HepG2 (cell line): ENCODE data around the gene FKBP1B. TPM values are rescaled to one million over a fixed set of nuclear protein-coding genes. Genes with fewer than 3 reads are reported as not detected.

Experiments used
- CEBPG ChIP-seq: IDR thresholded peaks from 2 replicates; pipeline ENCODE4 v1.6.1; 2016
- DNMT1 ChIP-seq: sonication (generic); formaldehyde crosslinking; IDR thresholded peaks from 2 replicates; pipeline ENCODE4 v1.5.1; 2020; ENCODE audit warnings: mild to moderate bottlenecking, missing genetic modification reagents
- HDAC2 ChIP-seq: sonication (generic); formaldehyde crosslinking; IDR thresholded peaks from 2 replicates; pipeline ENCODE4 v1.4.0; 2020; ENCODE audit warnings: missing genetic modification reagents
- PRMT3 ChIP-seq: sonication (generic); formaldehyde crosslinking; IDR thresholded peaks from 2 replicates; pipeline ENCODE4 v1.8.1; 2022; ENCODE audit warnings: low read depth, mild to moderate bottlenecking, moderate library complexity, missing genetic modification reagents, borderline replicate concordance
- RXRA ChIP-seq: sonication (generic); formaldehyde crosslinking; IDR thresholded peaks from 2 replicates; pipeline ENCODE4 v1.5.1; 2020; ENCODE audit warnings: missing genetic modification reagents
- TEAD3 ChIP-seq: optimal IDR thresholded peaks from 2 replicates; pipeline ENCODE3; 2016; ENCODE audit warnings: borderline replicate concordance
- ZNF350 ChIP-seq: sonication (generic); formaldehyde crosslinking; IDR thresholded peaks from 2 replicates; pipeline ENCODE4 v1.4.0; 2020; ENCODE audit warnings: mild to moderate bottlenecking, low read depth, missing genetic modification reagents, borderline replicate concordance
- ZNF720 ChIP-seq: sonication (generic); formaldehyde crosslinking; IDR thresholded peaks from 2 replicates; pipeline ENCODE4 v1.4.0; 2020; ENCODE audit warnings: missing genetic modification reagents
- ZNF772 ChIP-seq: sonication (generic); formaldehyde crosslinking; IDR thresholded peaks from 2 replicates; pipeline ENCODE4 v1.5.0; 2020; ENCODE audit warnings: mild to moderate bottlenecking, missing genetic modification reagents
- ZSCAN31 ChIP-seq: sonication (generic); formaldehyde crosslinking; IDR thresholded peaks from 2 replicates; pipeline ENCODE4 v1.5.0; 2020; ENCODE audit warnings: low read depth, mild to moderate bottlenecking, missing genetic modification reagents
- polyA plus RNA-seq, 8 experiments: library from polyadenylated mRNA; depleted of rRNA in 3 of 8; stranded (reverse) in 7 of 8; unstranded in 1 of 8; fragments of >200 nt; fragmentation: Illumina TruSeq in 4 of 8; extraction: Trizol in 4 of 8; gene quantifications; 2 replicates each; pipeline versions ENCODE4 v1.2.1 to v1.2.3, GENCODE V29; 2011 to 2016; ENCODE audit warnings: low read depth in 4 of 8, missing spikeins in 1 of 8, mixed read lengths in 1 of 8; ENCODE audit not compliant: insufficient read depth in 1 of 8
- total RNA-seq, 5 experiments: library from RNA; depleted of rRNA; stranded (reverse); fragments of >200 nt; fragmentation: Illumina TruSeq; extraction: Trizol; gene quantifications; 2 replicates each; pipeline ENCODE4 v1.2.3, GENCODE V29; 2016; ENCODE audit warnings: low read depth in 1 of 5
- TF ChIP-seq, protein P1 (sequence below): sonication (generic); formaldehyde crosslinking; IDR thresholded peaks from 2 replicates; pipeline ENCODE4 v1.4.0; 2020; ENCODE audit warnings: missing genetic modification reagents
- TF ChIP-seq, protein P2 (sequence below): sonication (generic); formaldehyde crosslinking; IDR thresholded peaks from 2 replicates; pipeline ENCODE4 v1.4.0; 2020; ENCODE audit warnings: mild to moderate bottlenecking, missing genetic modification reagents
- TF ChIP-seq, protein P3 (sequence below), 2 experiments: sonication (generic) in 1 of 2; formaldehyde crosslinking in 1 of 2; IDR thresholded peaks; 2 replicates each; pipeline versions ENCODE4 v1.4.0 to v1.6.1; 2018 to 2020; ENCODE audit warnings: missing genetic modification reagents in 2 of 2, borderline replicate concordance in 1 of 2, low read depth in 1 of 2, mild to moderate bottlenecking in 1 of 2, missing biosample characterization in 1 of 2
- TF ChIP-seq, protein P4 (sequence below): IDR thresholded peaks from 2 replicates; pipeline ENCODE4 v1.6.1; 2016; ENCODE audit warnings: mild to moderate bottlenecking
- TF ChIP-seq, protein P5 (sequence below): sonication (generic); formaldehyde crosslinking; IDR thresholded peaks from 2 replicates; pipeline ENCODE4 v1.8.0; 2022; ENCODE audit warnings: missing genetic modification reagents, mild to moderate bottlenecking, moderate library complexity, borderline replicate concordance

Gene FKBP1B
- total and polyA plus RNA-seq, 2 of the 13 experiments (the other 11 are each of a cell fraction or from before 2014, with no cell fraction given) = 35.2 to 96.3 TPM

DNA sequence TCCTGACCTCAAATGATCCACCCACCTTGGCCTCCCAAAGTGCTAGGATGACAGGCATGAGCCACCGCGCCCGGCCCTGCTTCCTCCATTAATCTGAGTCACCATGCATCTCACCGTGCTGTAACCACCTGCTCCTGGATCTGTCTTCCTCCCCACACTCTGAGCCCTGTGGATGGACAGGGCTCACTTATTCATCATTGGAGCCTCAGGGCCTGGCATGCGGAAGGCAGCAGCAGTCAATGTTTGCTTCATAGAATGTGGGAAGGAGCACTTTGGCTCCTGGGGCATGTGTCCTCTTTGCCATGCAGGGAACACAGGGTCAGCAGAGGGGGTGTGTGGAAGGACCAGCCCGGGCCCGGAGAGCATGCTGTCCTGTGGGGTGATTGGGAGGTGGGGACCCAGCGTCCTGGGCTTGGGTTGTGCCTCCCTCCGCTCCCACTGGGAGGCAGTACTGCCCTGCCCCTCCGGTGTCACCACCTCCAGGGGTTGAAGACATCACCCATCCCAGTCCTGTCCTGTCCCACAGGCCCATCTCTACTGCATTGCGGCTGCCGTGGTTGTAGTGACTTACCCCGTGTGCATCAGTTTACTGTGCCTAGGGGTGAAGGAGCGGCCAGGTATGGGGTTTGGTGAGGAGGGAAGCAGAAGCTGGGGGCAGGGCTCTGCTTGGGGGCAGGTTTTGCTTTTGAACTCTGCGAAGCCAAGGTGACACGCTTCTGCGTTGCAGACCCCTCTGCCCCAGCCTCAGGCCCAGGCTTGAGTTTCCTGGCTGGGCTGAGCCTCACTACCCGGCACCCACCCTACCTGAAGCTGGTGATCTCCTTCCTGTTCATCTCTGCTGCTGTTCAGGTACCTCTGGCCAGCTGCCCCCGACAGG, 28.2 kb upstream of the FKBP1B start (continued):
- TF ChIP-seq, protein P1, sequence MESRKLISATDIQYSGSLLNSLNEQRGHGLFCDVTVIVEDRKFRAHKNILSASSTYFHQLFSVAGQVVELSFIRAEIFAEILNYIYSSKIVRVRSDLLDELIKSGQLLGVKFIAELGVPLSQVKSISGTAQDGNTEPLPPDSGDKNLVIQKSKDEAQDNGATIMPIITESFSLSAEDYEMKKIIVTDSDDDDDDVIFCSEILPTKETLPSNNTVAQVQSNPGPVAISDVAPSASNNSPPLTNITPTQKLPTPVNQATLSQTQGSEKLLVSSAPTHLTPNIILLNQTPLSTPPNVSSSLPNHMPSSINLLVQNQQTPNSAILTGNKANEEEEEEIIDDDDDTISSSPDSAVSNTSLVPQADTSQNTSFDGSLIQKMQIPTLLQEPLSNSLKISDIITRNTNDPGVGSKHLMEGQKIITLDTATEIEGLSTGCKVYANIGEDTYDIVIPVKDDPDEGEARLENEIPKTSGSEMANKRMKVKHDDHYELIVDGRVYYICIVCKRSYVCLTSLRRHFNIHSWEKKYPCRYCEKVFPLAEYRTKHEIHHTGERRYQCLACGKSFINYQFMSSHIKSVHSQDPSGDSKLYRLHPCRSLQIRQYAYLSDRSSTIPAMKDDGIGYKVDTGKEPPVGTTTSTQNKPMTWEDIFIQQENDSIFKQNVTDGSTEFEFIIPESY (CRISPR knock-in tag) = peak; percentile 97
- TF ChIP-seq ZNF350 (CRISPR knock-in tag) (no peak), TEAD3 (CRISPR knock-in tag) (peak; percentile 39), CEBPG (CRISPR knock-in tag) (peak; percentile 18; the same call in 1 of the 2 replicates), ZSCAN31 (CRISPR knock-in tag) (0 out of 2 replicates have a peak, but pooled peaks have one; percentile 45), DNMT1 (CRISPR knock-in tag) (0 out of 2 replicates have a peak, but pooled peaks have one; percentile 21), RXRA (CRISPR knock-in tag) (peak; percentile 52; the same call in 1 of the 2 replicates), HDAC2 (CRISPR knock-in tag) (peak; percentile 19; the same call in 1 of the 2 replicates), PRMT3 (CRISPR knock-in tag) (0 out of 2 replicates have a peak, but pooled peaks have one; percentile 23), ZNF720 (no peak), ZNF772 (CRISPR knock-in tag) (peak; percentile 92)
- TF ChIP-seq, protein P2, sequence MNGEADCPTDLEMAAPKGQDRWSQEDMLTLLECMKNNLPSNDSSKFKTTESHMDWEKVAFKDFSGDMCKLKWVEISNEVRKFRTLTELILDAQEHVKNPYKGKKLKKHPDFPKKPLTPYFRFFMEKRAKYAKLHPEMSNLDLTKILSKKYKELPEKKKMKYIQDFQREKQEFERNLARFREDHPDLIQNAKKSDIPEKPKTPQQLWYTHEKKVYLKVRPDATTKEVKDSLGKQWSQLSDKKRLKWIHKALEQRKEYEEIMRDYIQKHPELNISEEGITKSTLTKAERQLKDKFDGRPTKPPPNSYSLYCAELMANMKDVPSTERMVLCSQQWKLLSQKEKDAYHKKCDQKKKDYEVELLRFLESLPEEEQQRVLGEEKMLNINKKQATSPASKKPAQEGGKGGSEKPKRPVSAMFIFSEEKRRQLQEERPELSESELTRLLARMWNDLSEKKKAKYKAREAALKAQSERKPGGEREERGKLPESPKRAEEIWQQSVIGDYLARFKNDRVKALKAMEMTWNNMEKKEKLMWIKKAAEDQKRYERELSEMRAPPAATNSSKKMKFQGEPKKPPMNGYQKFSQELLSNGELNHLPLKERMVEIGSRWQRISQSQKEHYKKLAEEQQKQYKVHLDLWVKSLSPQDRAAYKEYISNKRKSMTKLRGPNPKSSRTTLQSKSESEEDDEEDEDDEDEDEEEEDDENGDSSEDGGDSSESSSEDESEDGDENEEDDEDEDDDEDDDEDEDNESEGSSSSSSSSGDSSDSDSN (CRISPR knock-in tag) = 0 out of 2 replicates have a peak, but pooled peaks have one; percentile 37
- TF ChIP-seq, protein P3, sequence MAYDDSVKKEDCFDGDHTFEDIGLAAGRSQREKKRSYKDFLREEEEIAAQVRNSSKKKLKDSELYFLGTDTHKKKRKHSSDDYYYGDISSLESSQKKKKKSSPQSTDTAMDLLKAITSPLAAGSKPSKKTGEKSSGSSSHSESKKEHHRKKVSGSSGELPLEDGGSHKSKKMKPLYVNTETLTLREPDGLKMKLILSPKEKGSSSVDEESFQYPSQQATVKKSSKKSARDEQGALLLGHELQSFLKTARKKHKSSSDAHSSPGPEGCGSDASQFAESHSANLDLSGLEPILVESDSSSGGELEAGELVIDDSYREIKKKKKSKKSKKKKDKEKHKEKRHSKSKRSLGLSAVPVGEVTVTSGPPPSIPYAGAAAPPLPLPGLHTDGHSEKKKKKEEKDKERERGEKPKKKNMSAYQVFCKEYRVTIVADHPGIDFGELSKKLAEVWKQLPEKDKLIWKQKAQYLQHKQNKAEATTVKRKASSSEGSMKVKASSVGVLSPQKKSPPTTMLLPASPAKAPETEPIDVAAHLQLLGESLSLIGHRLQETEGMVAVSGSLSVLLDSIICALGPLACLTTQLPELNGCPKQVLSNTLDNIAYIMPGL (CRISPR knock-in tag; IDR thresholded peaks at IDR 0.05; ENCODE audit: borderline replicate concordance in 1 of 2, low read depth in 1 of 2) = peak in 1 of 2 experiments; percentile 63; a peak in 1 of 4 replicates
- TF ChIP-seq, protein P4, sequence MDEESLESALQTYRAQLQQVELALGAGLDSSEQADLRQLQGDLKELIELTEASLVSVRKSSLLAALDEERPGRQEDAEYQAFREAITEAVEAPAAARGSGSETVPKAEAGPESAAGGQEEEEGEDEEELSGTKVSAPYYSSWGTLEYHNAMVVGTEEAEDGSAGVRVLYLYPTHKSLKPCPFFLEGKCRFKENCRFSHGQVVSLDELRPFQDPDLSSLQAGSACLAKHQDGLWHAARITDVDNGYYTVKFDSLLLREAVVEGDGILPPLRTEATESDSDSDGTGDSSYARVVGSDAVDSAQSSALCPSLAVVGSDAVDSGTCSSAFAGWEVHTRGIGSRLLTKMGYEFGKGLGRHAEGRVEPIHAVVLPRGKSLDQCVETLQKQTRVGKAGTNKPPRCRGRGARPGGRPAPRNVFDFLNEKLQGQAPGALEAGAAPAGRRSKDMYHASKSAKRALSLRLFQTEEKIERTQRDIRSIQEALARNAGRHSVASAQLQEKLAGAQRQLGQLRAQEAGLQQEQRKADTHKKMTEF (CRISPR knock-in tag) = peak; percentile 58; the same call in 1 of the 2 replicates
- TF ChIP-seq, protein P5, sequence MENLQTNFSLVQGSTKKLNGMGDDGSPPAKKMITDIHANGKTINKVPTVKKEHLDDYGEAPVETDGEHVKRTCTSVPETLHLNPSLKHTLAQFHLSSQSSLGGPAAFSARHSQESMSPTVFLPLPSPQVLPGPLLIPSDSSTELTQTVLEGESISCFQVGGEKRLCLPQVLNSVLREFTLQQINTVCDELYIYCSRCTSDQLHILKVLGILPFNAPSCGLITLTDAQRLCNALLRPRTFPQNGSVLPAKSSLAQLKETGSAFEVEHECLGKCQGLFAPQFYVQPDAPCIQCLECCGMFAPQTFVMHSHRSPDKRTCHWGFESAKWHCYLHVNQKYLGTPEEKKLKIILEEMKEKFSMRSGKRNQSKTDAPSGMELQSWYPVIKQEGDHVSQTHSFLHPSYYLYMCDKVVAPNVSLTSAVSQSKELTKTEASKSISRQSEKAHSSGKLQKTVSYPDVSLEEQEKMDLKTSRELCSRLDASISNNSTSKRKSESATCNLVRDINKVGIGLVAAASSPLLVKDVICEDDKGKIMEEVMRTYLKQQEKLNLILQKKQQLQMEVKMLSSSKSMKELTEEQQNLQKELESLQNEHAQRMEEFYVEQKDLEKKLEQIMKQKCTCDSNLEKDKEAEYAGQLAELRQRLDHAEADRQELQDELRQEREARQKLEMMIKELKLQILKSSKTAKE = no peak
